HCT116 (cell line): ENCODE measurements around the gene QPCT.

Source experiments
- POLR2A ChIP-seq: IDR thresholded peaks from 2 replicates; pipeline ENCODE4 v1.7.0; 2011; ENCODE audit warnings: borderline replicate concordance; ENCODE audit not compliant: insufficient read depth, insufficient read length; ENCODE audit errors: extremely low read depth
- POLR2AphosphoS5 ChIP-seq: IDR thresholded peaks from 2 replicates; pipeline ENCODE4 v1.6.1; 2011; ENCODE audit warnings: mild to moderate bottlenecking, low read depth, low read length, moderate library complexity
- TF ChIP-seq, protein P1 (sequence below), 3 experiments: fragments of 200-600 bp in 1 of 3; sonication (generic) in 1 of 3; IDR thresholded peaks in 2 of 3; conservative IDR thresholded peaks in 1 of 3; 2 replicates each; pipeline ENCODE4 v1.5.1; 2012 to 2017; ENCODE audit warnings: low read depth in 2 of 3, low read length in 2 of 3, antibody characterized with exemption in 1 of 3, borderline replicate concordance in 1 of 3, control low read depth in 1 of 3, mild to moderate bottlenecking in 1 of 3, mixed read lengths in 1 of 3, mixed run types in 1 of 3, moderate library complexity in 1 of 3; ENCODE audit not compliant: insufficient read depth in 1 of 3

DNA sequence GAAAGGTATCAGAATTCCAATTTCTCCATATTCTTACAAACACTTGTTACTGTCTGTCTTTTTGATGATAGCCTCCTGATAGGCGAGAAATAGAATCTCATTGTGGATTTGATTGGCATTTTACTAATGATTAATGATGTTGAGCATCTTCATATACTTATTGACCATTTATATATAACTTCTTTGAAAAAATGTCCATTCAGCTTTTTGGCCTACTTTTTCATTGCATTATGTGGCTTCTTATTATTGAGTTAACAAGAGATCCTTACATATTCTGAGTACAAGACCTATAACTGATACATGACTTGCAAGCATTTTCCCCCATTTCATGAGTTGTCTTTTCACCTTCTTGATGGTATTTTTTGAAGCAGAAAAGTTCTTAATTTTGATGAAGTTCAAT, 54.6 kb downstream of the QPCT start:
- TF ChIP-seq POLR2AphosphoS5 (no peak), POLR2A (no peak)
- TF ChIP-seq, protein P1, sequence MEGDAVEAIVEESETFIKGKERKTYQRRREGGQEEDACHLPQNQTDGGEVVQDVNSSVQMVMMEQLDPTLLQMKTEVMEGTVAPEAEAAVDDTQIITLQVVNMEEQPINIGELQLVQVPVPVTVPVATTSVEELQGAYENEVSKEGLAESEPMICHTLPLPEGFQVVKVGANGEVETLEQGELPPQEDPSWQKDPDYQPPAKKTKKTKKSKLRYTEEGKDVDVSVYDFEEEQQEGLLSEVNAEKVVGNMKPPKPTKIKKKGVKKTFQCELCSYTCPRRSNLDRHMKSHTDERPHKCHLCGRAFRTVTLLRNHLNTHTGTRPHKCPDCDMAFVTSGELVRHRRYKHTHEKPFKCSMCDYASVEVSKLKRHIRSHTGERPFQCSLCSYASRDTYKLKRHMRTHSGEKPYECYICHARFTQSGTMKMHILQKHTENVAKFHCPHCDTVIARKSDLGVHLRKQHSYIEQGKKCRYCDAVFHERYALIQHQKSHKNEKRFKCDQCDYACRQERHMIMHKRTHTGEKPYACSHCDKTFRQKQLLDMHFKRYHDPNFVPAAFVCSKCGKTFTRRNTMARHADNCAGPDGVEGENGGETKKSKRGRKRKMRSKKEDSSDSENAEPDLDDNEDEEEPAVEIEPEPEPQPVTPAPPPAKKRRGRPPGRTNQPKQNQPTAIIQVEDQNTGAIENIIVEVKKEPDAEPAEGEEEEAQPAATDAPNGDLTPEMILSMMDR (IDR thresholded peaks at IDR 0.05 in 2 of 3, conservative IDR thresholded peaks at IDR 0.05 in 1 of 3; ENCODE audit: borderline replicate concordance in 1 of 3, insufficient read depth in 1 of 3, low read depth in 2 of 3, low read length in 2 of 3) = no peak
